ENCODE measurements around the gene RAB44. TPM values are rescaled to one million over a fixed set of nuclear protein-coding genes. Genes with fewer than 3 reads are reported as not detected.

The RAB44 gene
- total RNA-seq, 1 experiment from 2014 or later: not detected

DNA sequence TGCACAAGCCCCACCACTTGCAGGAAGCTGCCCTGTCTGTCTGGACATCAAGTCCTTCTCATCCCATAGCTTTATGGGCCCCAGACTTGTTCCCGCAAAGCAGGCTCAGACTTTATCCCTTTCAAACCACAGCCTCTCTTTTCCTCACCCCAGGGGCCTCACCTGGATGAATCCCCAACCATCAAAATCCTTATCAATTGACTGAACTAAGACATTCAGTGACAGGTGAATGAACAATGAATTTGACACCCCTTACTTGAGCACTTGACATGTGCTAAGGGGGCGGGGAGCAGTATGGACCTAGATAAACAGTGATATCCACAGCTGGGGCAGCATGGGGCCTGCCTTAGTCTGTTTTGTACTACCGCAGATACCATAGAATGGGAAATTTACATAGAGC, 5.0 kb downstream of the RAB44 start:
- Histone ChIP-seq H4K20me1 (ENCODE audit: control insufficient read depth, insufficient read depth, insufficient read length) (no peaks in the 10 kb centered on the region), H2BK20ac (ENCODE audit: low read depth, low read length, poor library complexity, severe bottlenecking) (no peak overlapping the region), H4K91ac (ENCODE audit: insufficient read length, low read depth, low read length) (no peak overlapping the region), H3T11ph (ENCODE audit: low read length) (no peak overlapping the region), H3K18ac (ENCODE audit: insufficient read length, low read depth, low read length) (no peak overlapping the region), H2AK5ac (ENCODE audit: insufficient read length, low read length) (no peak overlapping the region), H3K23ac (ENCODE audit: insufficient read length, low read depth, low read length) (no peak overlapping the region), H2BK15ac (ENCODE audit: low read depth, low read length) (no peak overlapping the region), H2BK12ac (ENCODE audit: insufficient read length, low read depth, low read length) (no peak overlapping the region), H3K27me3 (ENCODE audit: insufficient read depth, low read length) (no peaks in the 10 kb centered on the region), H3K27ac (ENCODE audit: insufficient read length, low read depth, low read length) (no peak overlapping the region), H3K14ac (ENCODE audit: insufficient read depth, low read length) (no peak overlapping the region), H3K9me3 (ENCODE audit: control insufficient read depth, low read depth, low read length) (no peaks in the 10 kb centered on the region), H3K4ac (ENCODE audit: low read depth, low read length) (no peak overlapping the region), H3K79me1 (ENCODE audit: insufficient read depth, low read depth, low read length, poor library complexity, severe bottlenecking) (no peaks in the 10 kb centered on the region), H2AFZ (ENCODE audit: low read length) (no peak overlapping the region), H3K23me2 (ENCODE audit: insufficient read length, low read depth, low read length, poor library complexity, severe bottlenecking) (no peaks in the 10 kb centered on the region), H3K4me1 (ENCODE audit: insufficient read depth, low read length) (no peaks in the 10 kb centered on the region), H4K5ac (ENCODE audit: insufficient read length, low read depth, low read length) (no peak overlapping the region), H3K9ac (ENCODE audit: extremely low read depth, insufficient read length, low read length) (no peak overlapping the region), H2BK5ac (ENCODE audit: insufficient read length, low read length) (no peak overlapping the region), H2BK120ac (ENCODE audit: low read depth, low read length, poor library complexity, severe bottlenecking) (no peak overlapping the region), H4K8ac (replicated peaks; ENCODE audit: insufficient read length, low read depth, low read length) (no peak overlapping the region), H3K4me2 (ENCODE audit: insufficient read depth, insufficient read length, low read length) (no peak overlapping the region), H3K79me2 (ENCODE audit: insufficient read depth, low read length) (no peaks in the 10 kb centered on the region), H3K56ac (ENCODE audit: insufficient read length, low read depth, low read length) (no peak overlapping the region)
- no peak overlapping the region for H3K4me3 Mint-ChIP-seq
- WGBS (ENCODE audit: extremely low coverage, insufficient read length, low lambda C conversion rate): no CpG with 5 or more reads among the region's 3 CpGs
- H3K9me3 Mint-ChIP-seq: no peaks in the 10 kb centered on the region
- no peaks in the 10 kb centered on the region; the same call in 1 of the 2 replicates for H3K27me3 Mint-ChIP-seq (ENCODE audit: low read depth)
- no peaks in the 10 kb centered on the region for H3K36me3 Mint-ChIP-seq (ENCODE audit: insufficient read depth in 1 of 3, low read depth in 3 of 3)
- TF ChIP-seq, protein P1, sequence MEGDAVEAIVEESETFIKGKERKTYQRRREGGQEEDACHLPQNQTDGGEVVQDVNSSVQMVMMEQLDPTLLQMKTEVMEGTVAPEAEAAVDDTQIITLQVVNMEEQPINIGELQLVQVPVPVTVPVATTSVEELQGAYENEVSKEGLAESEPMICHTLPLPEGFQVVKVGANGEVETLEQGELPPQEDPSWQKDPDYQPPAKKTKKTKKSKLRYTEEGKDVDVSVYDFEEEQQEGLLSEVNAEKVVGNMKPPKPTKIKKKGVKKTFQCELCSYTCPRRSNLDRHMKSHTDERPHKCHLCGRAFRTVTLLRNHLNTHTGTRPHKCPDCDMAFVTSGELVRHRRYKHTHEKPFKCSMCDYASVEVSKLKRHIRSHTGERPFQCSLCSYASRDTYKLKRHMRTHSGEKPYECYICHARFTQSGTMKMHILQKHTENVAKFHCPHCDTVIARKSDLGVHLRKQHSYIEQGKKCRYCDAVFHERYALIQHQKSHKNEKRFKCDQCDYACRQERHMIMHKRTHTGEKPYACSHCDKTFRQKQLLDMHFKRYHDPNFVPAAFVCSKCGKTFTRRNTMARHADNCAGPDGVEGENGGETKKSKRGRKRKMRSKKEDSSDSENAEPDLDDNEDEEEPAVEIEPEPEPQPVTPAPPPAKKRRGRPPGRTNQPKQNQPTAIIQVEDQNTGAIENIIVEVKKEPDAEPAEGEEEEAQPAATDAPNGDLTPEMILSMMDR (conservative IDR thresholded peaks at IDR 0.05): no peak
- H3K27ac Mint-ChIP-seq: no peak overlapping the region
- no peak for DNase-seq
- no peaks in the 10 kb centered on the region for H3K4me1 Mint-ChIP-seq
